ENCODE data around the gene TRIM41. TPM values are rescaled to one million over a fixed set of nuclear protein-coding genes. Genes with fewer than 3 reads are reported as not detected.

The TRIM41 gene
- total RNA-seq, 1 donor = 15.9 TPM

DNA sequence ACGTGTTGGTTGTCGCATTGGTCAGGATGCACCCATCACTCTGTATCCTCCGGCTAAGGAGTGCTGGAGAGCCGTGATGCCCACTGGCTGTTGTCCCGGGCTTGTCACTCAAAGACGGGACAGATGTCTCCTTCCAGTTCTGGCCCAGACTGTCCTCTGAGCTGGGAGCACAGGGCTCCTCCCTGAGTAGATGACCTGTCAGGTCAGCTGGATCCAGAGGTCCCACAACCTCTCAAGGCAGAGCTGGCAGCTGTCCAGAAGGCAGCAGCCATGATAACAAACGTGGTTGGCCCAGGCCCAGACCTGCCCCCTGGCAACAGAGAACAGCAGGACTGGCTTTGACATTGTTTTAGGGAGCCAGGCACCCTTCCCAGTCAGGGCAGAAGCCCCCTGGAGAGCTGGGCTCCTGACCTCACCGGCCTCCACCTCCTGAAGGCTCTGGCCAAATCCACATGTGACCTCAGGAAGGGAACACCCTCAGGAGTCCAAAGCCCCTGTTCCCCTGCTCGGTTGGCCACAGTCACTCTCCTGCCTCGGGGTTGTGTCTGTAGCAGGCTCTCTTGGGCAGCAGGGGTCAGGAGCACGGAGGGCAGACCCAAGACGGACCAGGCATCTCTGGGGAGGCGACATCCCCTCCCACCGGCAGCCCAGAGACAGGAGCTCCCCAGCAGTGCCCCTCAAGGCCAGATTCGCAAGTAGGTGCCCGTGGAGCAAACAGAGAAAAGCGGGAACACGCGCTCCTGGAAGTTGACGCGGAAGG lies 28.4 kb upstream of the TRIM41 start:
- H3K79me2 ChIP-seq (ENCODE audit: insufficient read depth, low read length) = no peaks in the 10 kb centered on the region

DNA sequence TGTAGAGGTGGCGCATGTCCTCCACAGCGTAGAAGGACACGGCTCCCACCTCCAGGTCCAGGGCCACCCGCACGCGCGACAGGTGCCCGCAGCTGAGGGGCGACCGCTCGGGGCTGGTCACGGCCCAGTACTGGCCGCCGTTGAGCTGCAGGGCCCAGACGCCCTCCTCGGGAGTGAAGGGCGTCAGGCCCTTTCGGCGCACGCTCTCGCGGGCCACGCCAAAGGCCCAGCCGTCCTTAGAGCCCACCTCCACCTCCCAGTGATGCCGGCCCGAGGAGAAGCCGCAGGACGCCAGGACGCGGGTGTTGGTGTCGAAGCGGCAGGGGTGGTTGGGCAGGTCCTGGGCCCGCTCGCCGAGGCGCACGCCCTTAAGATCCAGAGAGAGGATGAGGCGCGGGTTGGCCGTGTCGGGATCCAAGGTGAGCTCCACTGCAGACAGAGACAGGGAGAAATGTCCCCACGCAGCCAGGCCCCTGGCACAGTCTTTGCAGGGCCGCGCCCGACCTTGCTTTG lies 27.8 kb upstream of the TRIM41 start:
- Histone ChIP-seq H3K27ac (ENCODE audit: low read depth, low read length) (no peak overlapping the region), H2AFZ (ENCODE audit: low read length) (no peak overlapping the region), H3K9me3 (ENCODE audit: low read depth, low read length) (no peaks in the 10 kb centered on the region), H3K4me3 (ENCODE audit: insufficient read depth, low read length) (no peak overlapping the region), H4K20me1 (ENCODE audit: insufficient read depth, low read length) (no peaks in the 10 kb centered on the region), H3K4me1 (ENCODE audit: insufficient read depth, low read length) (peaks cover 10% of the 10 kb centered on the region), H3K27me3 (ENCODE audit: insufficient read depth, low read length) (no peaks in the 10 kb centered on the region), H3K79me2 (ENCODE audit: insufficient read depth, low read length) (no peaks in the 10 kb centered on the region), H3K36me3 (ENCODE audit: insufficient read depth, low read length) (no peaks in the 10 kb centered on the region), H3K4me2 (ENCODE audit: insufficient read depth, low read length) (no peak overlapping the region)
- DNase-seq (ENCODE audit: insufficient read length, low spot score, missing footprints) = no peak
- TF ChIP-seq, protein P1, sequence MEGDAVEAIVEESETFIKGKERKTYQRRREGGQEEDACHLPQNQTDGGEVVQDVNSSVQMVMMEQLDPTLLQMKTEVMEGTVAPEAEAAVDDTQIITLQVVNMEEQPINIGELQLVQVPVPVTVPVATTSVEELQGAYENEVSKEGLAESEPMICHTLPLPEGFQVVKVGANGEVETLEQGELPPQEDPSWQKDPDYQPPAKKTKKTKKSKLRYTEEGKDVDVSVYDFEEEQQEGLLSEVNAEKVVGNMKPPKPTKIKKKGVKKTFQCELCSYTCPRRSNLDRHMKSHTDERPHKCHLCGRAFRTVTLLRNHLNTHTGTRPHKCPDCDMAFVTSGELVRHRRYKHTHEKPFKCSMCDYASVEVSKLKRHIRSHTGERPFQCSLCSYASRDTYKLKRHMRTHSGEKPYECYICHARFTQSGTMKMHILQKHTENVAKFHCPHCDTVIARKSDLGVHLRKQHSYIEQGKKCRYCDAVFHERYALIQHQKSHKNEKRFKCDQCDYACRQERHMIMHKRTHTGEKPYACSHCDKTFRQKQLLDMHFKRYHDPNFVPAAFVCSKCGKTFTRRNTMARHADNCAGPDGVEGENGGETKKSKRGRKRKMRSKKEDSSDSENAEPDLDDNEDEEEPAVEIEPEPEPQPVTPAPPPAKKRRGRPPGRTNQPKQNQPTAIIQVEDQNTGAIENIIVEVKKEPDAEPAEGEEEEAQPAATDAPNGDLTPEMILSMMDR (IDR thresholded peaks at IDR 0.05; ENCODE audit: extremely low read depth, low read depth, low read length) = no peak

More for the DNA sequence above, 28.4 kb upstream of the TRIM41 start:
- H3K27me3 ChIP-seq (ENCODE audit: insufficient read depth, low read length) = no peaks in the 10 kb centered on the region
- H3K4me1 ChIP-seq (ENCODE audit: insufficient read depth, low read length) = peaks cover 14% of the 10 kb centered on the region
- H3K9me3 ChIP-seq (ENCODE audit: low read depth, low read length) = no peaks in the 10 kb centered on the region
- no peak overlapping the region for H3K27ac ChIP-seq (ENCODE audit: low read depth, low read length)
- no peak overlapping the region for H2AFZ ChIP-seq (ENCODE audit: low read length)
- no peaks in the 10 kb centered on the region for H4K20me1 ChIP-seq (ENCODE audit: insufficient read depth, low read length)
- H3K36me3 ChIP-seq (ENCODE audit: insufficient read depth, low read length) = no peaks in the 10 kb centered on the region
- no peak overlapping the region for H3K4me2 ChIP-seq (ENCODE audit: insufficient read depth, low read length)
- DNase-seq (ENCODE audit: insufficient read length, low spot score, missing footprints) = peak; percentile 72
- TF ChIP-seq, protein P1 (IDR thresholded peaks at IDR 0.05; ENCODE audit: extremely low read depth, low read depth, low read length) = no peak
- H3K4me3 ChIP-seq (ENCODE audit: insufficient read depth, low read length) = no peak overlapping the region

DNA sequence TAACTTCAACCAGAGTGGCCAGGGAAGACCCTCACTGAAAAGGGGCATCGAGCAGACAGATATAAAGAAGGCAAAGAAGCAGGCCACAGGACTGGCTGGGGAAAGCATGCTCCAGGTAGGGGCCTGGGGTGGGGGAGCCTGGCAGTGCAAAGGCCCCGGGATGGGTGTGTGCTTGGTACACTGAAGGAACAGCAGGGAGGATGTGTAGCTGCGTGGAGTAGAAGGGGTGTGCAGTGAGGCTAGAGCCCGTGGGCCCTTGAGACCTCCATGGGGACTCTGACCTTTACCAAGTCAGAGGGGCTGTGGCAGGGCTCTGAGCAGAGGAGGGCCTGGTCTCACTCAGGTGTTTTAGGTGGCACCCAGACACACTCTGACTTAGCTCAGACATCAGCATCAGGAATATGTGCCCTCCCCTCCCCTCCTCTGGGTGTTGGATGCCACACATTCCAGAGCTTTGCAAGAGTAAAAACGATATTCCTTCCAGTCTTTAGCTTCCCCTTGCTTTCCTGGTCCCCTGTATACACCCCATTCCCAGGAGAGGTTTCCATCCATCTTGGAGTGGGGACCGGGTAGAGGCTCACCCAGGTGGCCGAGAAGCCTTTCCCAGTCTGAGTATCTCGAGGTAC lies 25.6 kb upstream of the TRIM41 start:
- H3K4me3 ChIP-seq (ENCODE audit: insufficient read depth, low read length) = no peak overlapping the region
- no peak overlapping the region for H3K4me2 ChIP-seq (ENCODE audit: insufficient read depth, low read length)
- TF ChIP-seq, protein P1 (IDR thresholded peaks at IDR 0.05; ENCODE audit: extremely low read depth, low read depth, low read length) = no peak
- no peaks in the 10 kb centered on the region for H3K36me3 ChIP-seq (ENCODE audit: insufficient read depth, low read length)
- H2AFZ ChIP-seq (ENCODE audit: low read length) = no peak overlapping the region
- H3K9me3 ChIP-seq (ENCODE audit: low read depth, low read length) = no peaks in the 10 kb centered on the region
- H3K27ac ChIP-seq (ENCODE audit: low read depth, low read length) = no peak overlapping the region
- no peaks in the 10 kb centered on the region for H4K20me1 ChIP-seq (ENCODE audit: insufficient read depth, low read length)
- peak; percentile 73 for DNase-seq (ENCODE audit: insufficient read length, low spot score, missing footprints)
- no peaks in the 10 kb centered on the region for H3K79me2 ChIP-seq (ENCODE audit: insufficient read depth, low read length)
- H3K27me3 ChIP-seq (ENCODE audit: insufficient read depth, low read length) = no peaks in the 10 kb centered on the region
- H3K4me1 ChIP-seq (ENCODE audit: insufficient read depth, low read length) = peaks cover 3% of the 10 kb centered on the region

DNA sequence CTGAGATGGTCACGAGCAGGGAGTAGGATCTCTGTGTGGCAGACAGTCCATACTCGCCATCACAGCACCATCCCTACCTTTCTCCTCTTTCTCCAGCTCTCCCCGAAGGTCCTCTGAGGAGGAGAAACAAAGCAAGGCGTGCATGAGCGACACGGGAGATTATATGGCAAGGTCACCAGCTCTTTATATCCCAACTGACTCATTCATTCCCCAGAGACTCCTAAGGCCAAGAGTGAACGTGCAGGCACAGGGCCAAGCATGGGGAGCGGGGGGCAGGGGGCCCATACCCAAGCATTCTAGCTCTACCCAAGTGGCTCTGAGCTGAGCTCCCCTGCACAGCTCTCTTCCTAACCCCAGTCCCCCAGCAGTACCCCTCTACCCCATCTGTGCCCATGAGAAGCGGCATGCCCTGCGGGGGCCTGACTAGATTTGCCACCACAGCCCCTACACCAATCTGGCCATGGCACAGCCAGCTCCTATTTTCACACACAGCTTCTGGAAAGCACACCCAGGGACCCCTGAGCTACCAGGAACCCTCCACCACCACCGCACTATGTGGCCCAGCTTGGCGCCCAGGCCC lies 24.9 kb upstream of the TRIM41 start:
- Histone ChIP-seq H3K9me3 (ENCODE audit: low read depth, low read length) (no peaks in the 10 kb centered on the region), H2AFZ (ENCODE audit: low read length) (no peak overlapping the region), H3K4me1 (ENCODE audit: insufficient read depth, low read length) (no peaks in the 10 kb centered on the region), H3K4me3 (ENCODE audit: insufficient read depth, low read length) (no peak overlapping the region), H3K27ac (ENCODE audit: low read depth, low read length) (no peak overlapping the region), H3K79me2 (ENCODE audit: insufficient read depth, low read length) (no peaks in the 10 kb centered on the region), H3K4me2 (ENCODE audit: insufficient read depth, low read length) (no peak overlapping the region), H3K27me3 (ENCODE audit: insufficient read depth, low read length) (no peaks in the 10 kb centered on the region), H3K36me3 (ENCODE audit: insufficient read depth, low read length) (no peaks in the 10 kb centered on the region), H4K20me1 (ENCODE audit: insufficient read depth, low read length) (no peaks in the 10 kb centered on the region)
- DNase-seq (ENCODE audit: insufficient read length, low spot score, missing footprints) = peak; percentile 74
- TF ChIP-seq, protein P1 (IDR thresholded peaks at IDR 0.05; ENCODE audit: extremely low read depth, low read depth, low read length) = no peak
